Hair follicle dermal papilla cell (primary cell): ENCODE measurements around the gene OVCH1. TPM values are rescaled to one million over a fixed set of nuclear protein-coding genes. Genes with fewer than 3 reads are reported as not detected.

ENCODE experiments used
- total RNA-seq: library from RNA; depleted of rRNA; stranded (reverse); fragments of >200 nt; gene quantifications from 2 replicates; pipeline ENCODE4 v1.2.3, GENCODE V29; 2012

Gene OVCH1
- total RNA-seq = not detected in 2 replicates

GRCh38 chr12:29497588-29497987, at the start of gene OVCH1:
Gene OVCH1, minus strand, starts transcription at chr12:29497686. Its CDS starts 0 bp downstream, at chr12:29497686.

GRCh38 chr12:29380536-29381523, 116.7 kb downstream of the OVCH1 start, which contains the start of gene ERGIC2:
Gene ERGIC2, minus strand, starts transcription at chr12:29381172. Its CDS starts 9,539 bp downstream, at chr12:29371633.

Other genes with a start within 250 kb of the OVCH1 start
- gene ERGIC2, start 116.5 kb downstream of the OVCH1 start, total RNA-seq = 40.8 and 54.8 TPM in 2 replicates